GM12878 (cell line): ENCODE measurements around the gene KLF9.

Experiments used
- EGR1 ChIP-seq, 2 experiments: IDR thresholded peaks; 1 replicate in 1 of 2; 2 replicates in 1 of 2; pipeline ENCODE4 v1.6.1; 2011 to 2012; ENCODE audit warnings: low read depth in 2 of 2, low read length in 2 of 2, borderline replicate concordance in 1 of 2, mild to moderate bottlenecking in 1 of 2, moderate library complexity in 1 of 2
- EP300 ChIP-seq, 2 experiments: fragments of 150-350 bp in 1 of 2; IDR thresholded peaks; 2 replicates each; pipeline ENCODE4 v1.6.1; 2011 to 2012; ENCODE audit warnings: low read depth in 2 of 2, low read length in 2 of 2, borderline replicate concordance in 1 of 2, improper control_type of control experiment in 1 of 2, inconsistent platforms in 1 of 2; ENCODE audit not compliant: control insufficient read depth in 1 of 2
- NR2C2 ChIP-seq: IDR thresholded peaks from 2 replicates; pipeline ENCODE4 v1.6.1; 2011; ENCODE audit warnings: borderline replicate concordance, low read depth; ENCODE audit not compliant: control insufficient read depth, insufficient read length
- POLR2A ChIP-seq: IDR thresholded peaks from 2 replicates; pipeline ENCODE4 v1.6.1; 2011; ENCODE audit warnings: low read depth, mild to moderate bottlenecking, low read length
- RCOR1 ChIP-seq: conservative IDR thresholded peaks from 2 replicates; pipeline ENCODE4 v1.6.1; 2012; ENCODE audit warnings: low read depth, low read length, improper control_type of control experiment
- SMC3 ChIP-seq: IDR thresholded peaks from 2 replicates; pipeline ENCODE4 v1.6.1; 2011; ENCODE audit warnings: low read length, improper control_type of control experiment, borderline replicate concordance
- ZNF274 ChIP-seq: IDR thresholded peaks from one replicate; pipeline ENCODE4 v1.8.0; 2011; ENCODE audit not compliant: insufficient read length, insufficient read depth
- TF ChIP-seq, protein P1 (sequence below), 3 experiments: IDR thresholded peaks in 2 of 3; conservative IDR thresholded peaks in 1 of 3; 2 replicates each; pipeline ENCODE4 v1.5.1; 2011; ENCODE audit warnings: low read depth in 3 of 3, low read length in 3 of 3, mild to moderate bottlenecking in 3 of 3, control low read depth in 2 of 3, moderate library complexity in 2 of 3, inconsistent platforms in 1 of 3, mixed read lengths in 1 of 3; ENCODE audit not compliant: control insufficient read depth in 2 of 3, insufficient read depth in 1 of 3; ENCODE audit errors: extremely low read depth in 1 of 3
- TF ChIP-seq, protein P2 (sequence below): IDR thresholded peaks from 2 replicates; pipeline ENCODE4 v1.6.1; 2011; ENCODE audit warnings: low read depth, low read length, improper control_type of control experiment, borderline replicate concordance
- TF ChIP-seq, protein P3 (sequence below): IDR thresholded peaks from 2 replicates; pipeline ENCODE4 v1.6.1; 2012; ENCODE audit warnings: low read length, inconsistent platforms
- TF ChIP-seq, protein P4 (sequence below): fragments of 450-650 bp; IDR thresholded peaks from 2 replicates; pipeline ENCODE4 v1.6.1; 2017; ENCODE audit warnings: antibody characterized with exemption, mild to moderate bottlenecking, moderate library complexity
- TF ChIP-seq, protein P5 (sequence below): IDR thresholded peaks from 2 replicates; pipeline ENCODE4 v1.6.1; 2012; ENCODE audit warnings: low read depth, low read length, improper control_type of control experiment

DNA sequence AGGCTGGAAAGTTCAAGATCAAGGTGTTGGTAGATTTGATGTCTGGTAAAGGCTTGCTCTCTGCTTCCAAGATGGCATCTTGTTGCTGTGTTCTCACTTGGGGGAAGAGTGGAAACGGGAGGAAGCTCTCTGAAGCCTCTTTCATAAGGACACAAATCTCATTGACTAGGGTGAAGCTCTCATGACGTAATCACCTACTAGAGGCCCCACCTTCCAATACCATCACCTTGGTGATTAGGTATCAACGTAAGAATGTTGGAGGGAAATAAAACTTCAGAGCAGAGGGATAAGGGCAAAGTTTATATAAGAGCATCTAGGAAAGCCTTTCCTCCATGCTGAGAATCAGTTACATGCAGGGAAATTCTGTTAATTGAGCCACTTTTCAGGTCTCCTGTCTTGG lies 15.4 kb upstream of the KLF9 start:
- TF ChIP-seq, protein P1, sequence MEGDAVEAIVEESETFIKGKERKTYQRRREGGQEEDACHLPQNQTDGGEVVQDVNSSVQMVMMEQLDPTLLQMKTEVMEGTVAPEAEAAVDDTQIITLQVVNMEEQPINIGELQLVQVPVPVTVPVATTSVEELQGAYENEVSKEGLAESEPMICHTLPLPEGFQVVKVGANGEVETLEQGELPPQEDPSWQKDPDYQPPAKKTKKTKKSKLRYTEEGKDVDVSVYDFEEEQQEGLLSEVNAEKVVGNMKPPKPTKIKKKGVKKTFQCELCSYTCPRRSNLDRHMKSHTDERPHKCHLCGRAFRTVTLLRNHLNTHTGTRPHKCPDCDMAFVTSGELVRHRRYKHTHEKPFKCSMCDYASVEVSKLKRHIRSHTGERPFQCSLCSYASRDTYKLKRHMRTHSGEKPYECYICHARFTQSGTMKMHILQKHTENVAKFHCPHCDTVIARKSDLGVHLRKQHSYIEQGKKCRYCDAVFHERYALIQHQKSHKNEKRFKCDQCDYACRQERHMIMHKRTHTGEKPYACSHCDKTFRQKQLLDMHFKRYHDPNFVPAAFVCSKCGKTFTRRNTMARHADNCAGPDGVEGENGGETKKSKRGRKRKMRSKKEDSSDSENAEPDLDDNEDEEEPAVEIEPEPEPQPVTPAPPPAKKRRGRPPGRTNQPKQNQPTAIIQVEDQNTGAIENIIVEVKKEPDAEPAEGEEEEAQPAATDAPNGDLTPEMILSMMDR (IDR thresholded peaks at IDR 0.05 in 2 of 3, conservative IDR thresholded peaks at IDR 0.05 in 1 of 3; ENCODE audit: control insufficient read depth in 2 of 3, extremely low read depth in 1 of 3, insufficient read depth in 1 of 3, low read depth in 3 of 3, low read length in 3 of 3) = no peak
- TF ChIP-seq, protein P2, sequence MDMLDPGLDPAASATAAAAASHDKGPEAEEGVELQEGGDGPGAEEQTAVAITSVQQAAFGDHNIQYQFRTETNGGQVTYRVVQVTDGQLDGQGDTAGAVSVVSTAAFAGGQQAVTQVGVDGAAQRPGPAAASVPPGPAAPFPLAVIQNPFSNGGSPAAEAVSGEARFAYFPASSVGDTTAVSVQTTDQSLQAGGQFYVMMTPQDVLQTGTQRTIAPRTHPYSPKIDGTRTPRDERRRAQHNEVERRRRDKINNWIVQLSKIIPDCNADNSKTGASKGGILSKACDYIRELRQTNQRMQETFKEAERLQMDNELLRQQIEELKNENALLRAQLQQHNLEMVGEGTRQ = no peak
- TF ChIP-seq POLR2A = no peak
- TF ChIP-seq, protein P3, sequence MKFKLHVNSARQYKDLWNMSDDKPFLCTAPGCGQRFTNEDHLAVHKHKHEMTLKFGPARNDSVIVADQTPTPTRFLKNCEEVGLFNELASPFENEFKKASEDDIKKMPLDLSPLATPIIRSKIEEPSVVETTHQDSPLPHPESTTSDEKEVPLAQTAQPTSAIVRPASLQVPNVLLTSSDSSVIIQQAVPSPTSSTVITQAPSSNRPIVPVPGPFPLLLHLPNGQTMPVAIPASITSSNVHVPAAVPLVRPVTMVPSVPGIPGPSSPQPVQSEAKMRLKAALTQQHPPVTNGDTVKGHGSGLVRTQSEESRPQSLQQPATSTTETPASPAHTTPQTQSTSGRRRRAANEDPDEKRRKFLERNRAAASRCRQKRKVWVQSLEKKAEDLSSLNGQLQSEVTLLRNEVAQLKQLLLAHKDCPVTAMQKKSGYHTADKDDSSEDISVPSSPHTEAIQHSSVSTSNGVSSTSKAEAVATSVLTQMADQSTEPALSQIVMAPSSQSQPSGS = no peak
- TF ChIP-seq, protein P4, sequence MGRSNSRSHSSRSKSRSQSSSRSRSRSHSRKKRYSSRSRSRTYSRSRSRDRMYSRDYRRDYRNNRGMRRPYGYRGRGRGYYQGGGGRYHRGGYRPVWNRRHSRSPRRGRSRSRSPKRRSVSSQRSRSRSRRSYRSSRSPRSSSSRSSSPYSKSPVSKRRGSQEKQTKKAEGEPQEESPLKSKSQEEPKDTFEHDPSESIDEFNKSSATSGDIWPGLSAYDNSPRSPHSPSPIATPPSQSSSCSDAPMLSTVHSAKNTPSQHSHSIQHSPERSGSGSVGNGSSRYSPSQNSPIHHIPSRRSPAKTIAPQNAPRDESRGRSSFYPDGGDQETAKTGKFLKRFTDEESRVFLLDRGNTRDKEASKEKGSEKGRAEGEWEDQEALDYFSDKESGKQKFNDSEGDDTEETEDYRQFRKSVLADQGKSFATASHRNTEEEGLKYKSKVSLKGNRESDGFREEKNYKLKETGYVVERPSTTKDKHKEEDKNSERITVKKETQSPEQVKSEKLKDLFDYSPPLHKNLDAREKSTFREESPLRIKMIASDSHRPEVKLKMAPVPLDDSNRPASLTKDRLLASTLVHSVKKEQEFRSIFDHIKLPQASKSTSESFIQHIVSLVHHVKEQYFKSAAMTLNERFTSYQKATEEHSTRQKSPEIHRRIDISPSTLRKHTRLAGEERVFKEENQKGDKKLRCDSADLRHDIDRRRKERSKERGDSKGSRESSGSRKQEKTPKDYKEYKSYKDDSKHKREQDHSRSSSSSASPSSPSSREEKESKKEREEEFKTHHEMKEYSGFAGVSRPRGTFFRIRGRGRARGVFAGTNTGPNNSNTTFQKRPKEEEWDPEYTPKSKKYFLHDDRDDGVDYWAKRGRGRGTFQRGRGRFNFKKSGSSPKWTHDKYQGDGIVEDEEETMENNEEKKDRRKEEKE = no peak
- TF ChIP-seq, protein P5, sequence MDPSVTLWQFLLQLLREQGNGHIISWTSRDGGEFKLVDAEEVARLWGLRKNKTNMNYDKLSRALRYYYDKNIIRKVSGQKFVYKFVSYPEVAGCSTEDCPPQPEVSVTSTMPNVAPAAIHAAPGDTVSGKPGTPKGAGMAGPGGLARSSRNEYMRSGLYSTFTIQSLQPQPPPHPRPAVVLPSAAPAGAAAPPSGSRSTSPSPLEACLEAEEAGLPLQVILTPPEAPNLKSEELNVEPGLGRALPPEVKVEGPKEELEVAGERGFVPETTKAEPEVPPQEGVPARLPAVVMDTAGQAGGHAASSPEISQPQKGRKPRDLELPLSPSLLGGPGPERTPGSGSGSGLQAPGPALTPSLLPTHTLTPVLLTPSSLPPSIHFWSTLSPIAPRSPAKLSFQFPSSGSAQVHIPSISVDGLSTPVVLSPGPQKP = no peak
- no peak for TF ChIP-seq EP300 (IDR thresholded peaks at IDR 0.05; ENCODE audit: borderline replicate concordance in 1 of 2, control insufficient read depth in 1 of 2, low read depth in 2 of 2, low read length in 2 of 2)
- TF ChIP-seq RCOR1 = no peak
- no peak for TF ChIP-seq SMC3
- TF ChIP-seq ZNF274 = no peak
- no peak for TF ChIP-seq EGR1 (IDR thresholded peaks at IDR 0.05; ENCODE audit: borderline replicate concordance in 1 of 2, low read depth in 2 of 2, low read length in 2 of 2)
- no peak for TF ChIP-seq NR2C2
